ENCODE data around the gene MAOA.
"Not testable (repeated sequence)": the region's sequence is repeated elsewhere in the genome, so short reads cannot be mapped to it uniquely, and the experiment has no call there.

MAOA gene

DNA sequence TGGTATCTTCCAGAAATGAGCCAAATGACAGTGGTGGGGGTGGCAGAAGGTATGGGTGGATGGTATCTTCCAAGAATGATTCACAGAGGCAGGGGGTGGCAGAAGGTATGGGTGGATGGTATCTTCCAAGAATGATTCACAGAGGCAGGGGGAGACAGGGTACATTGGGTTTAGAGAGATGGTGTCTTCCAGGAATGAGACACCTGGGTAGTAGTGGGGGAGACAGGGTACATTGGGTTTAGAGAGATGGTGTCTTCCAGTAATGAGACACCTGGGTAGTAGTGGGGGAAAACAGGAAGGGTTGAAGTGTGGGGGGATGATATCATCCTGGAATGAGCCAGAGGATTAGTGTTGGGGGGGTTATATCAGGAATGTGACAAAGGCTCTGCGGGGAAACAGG, 62.0 kb downstream of the MAOA start:
- DNase-seq (ENCODE audit: low read depth), result no peak

DNA sequence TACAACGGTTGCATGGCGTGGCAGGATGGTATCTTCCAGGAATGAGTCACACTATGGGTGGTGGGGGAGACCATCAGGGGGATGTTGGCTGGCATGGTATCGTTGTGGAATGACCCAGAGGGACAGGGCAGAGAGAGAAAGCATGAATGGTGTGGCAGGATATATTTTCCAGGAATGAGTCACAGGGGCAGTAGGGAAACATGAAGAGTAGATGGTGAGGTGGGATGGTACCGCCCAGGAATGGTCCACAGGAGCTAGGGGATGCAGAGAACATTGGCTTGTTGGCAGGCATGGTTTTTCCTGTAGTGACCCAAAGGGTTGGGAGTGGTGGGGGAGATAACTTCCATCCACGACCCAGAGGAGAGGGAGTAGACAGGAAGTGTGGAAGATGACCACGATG, 62.4 kb downstream of the MAOA start:
- no peak for DNase-seq (ENCODE audit: low read depth)

- no peak for DNase-seq (ENCODE audit: low read depth)
Observed at GRCh38 chrX:43718956-43719355, 62.9 kb downstream of the MAOA start.

- DNase-seq (ENCODE audit: low read depth), result no peak
Observed at GRCh38 chrX:43720082-43720481, 64.0 kb downstream of the MAOA start.

DNA sequence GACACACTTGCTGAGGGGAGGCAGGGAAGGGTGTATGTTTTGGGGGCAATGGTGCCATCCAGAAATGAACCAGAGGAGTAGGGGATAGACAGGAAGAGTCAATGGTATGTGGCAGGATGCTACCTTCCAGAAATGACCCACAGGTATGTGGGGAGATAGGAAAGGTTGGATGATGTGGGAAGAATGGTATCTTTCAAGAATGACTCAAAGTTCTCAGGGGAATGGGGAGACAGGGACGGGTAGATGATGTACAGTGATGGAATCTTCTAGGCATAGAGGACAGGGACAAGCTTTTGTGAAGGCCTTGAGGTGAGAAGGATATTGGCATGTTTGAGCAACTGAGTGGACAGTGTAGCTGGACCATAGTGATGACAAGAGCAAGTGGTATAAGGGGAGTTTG, 64.9 kb downstream of the MAOA start:
- no peak for DNase-seq (ENCODE audit: low read depth)

DNA sequence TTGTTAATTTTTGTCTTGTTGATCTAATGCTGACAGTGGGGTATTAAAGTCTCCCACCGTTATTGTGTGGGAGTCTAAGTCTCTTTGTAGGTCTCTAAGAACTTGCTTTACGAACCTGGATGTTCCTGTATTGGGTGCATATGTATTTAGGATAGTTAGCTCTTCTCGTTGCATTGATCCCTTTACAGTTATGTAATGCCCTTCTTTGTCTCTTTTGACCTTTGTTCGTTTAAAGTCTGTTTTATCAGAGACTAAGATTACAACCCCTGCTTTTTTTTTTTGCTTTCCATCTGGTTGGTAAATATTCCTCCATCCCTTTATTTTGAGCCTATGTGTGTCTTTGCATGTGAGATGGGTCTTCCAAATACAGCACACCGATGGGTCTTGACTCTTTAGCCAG, 69.1 kb downstream of the MAOA start:
- not testable (repeated sequence) for DNase-seq (ENCODE audit: low read depth)

DNA sequence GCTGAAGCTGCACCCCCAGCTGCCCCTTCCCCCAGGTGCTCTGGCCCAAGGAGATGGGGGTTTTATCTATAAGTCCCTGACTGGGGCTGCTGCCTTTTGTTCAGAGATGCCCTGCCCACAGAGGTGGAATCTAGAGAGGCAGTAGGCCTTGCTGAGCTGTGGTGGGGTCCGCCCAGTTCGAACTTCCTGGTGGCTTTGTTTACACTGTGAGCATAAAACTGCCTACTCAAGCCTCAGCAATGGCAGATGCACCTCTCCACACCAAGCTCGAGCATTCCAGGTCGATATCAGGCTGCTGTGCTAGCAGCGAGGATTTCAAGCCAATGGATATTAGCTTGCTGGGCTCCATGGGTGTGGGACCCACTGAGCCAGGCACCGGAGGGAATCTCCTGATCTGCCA, 71.2 kb downstream of the MAOA start:
- DNase-seq (ENCODE audit: low read depth), result not testable (repeated sequence)

GRCh38 chrX:43728002-43728401, 71.9 kb downstream of the MAOA start:
- DNase-seq (ENCODE audit: low read depth), result no peak

GRCh38 chrX:43728966-43729365, 72.9 kb downstream of the MAOA start:
- no peak for DNase-seq (ENCODE audit: low read depth)

GRCh38 chrX:43731086-43731485, 75.0 kb downstream of the MAOA start:
- no peak for DNase-seq (ENCODE audit: low read depth)

GRCh38 chrX:43733699-43734098, 77.6 kb downstream of the MAOA start:
- DNase-seq (ENCODE audit: low read depth), result no peak

DNA sequence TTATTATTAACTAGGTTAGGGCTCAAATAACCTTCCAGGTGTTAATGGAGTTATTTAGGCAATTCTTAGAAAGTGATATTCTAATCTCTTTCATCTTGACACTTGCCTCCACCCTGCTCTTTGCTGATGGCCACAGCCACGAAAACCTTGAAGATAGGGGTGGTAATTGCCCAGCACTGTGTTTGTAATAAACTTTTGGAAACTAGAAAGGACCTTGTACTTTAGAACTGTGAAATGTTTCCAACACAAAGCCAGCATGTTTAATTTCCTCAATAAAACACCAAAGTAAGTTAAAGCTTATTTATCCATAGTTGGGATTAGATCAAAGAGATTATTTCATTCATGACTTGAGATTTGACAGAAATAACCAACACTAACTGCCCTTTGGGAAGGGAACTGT, 78.3 kb downstream of the MAOA start:
- no peak for DNase-seq (ENCODE audit: low read depth)

- DNase-seq (ENCODE audit: low read depth), result no peak
Observed at GRCh38 chrX:43735534-43735933, 79.4 kb downstream of the MAOA start.

DNA sequence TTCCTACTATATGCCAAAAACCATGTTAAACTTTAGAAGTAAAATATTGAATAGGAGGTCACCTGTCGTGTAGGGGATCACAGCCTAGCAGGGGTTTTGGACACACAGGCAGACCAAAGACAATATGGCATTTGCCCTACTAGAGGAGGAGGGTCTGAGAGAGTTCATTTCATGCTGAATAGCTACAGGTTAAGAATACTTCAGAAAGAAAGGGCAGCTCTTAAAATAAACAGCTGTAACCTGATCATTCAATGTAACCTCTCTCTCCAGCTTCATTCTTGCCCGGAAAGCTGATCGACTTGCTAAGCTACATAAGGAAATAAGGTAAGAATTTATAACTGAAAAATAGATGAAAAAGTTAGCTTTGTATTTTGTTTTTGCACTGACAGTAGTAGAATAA, 79.9 kb downstream of the MAOA start:
- DNase-seq (ENCODE audit: low read depth), result no peak

- peak; percentile 26 for DNase-seq (ENCODE audit: low read depth)
Observed at GRCh38 chrX:43741843-43742573, 85.9 kb downstream of the MAOA start.

DNA sequence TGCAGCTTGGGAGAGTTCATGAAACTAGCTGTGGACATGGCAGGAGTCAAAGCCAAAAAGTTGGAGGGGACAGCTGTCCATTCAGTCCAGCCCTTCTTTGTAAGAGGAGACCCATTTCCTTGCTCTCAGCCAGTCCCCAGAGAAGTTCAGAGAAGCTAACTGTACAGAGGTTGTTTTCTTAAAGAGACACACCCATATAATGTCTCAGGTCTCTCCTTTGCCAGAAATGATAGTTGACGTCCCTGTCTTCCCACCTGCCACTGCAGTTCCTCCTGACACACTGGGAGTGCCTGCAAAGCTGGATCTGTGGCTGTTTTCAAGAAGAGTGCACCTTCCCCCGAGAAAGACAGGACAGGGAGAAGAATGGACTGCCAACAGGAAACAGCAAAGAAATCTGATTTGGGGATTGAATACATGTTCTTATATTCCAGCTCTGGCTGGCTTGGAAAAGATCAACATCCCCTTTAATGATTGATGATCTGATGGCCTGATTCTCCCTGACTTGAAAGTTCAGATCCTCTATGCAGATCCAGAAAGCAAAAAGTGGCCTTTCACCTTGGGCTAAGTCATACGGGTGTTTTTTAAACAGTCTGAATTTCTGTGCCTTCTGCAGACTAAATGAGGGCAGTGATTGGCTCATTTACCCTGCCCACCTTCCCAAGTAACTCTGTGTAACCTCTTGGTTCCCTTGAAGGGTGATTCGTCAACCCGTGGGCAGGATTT, 87.2 kb downstream of the MAOA start:
- no peak for DNase-seq (ENCODE audit: low read depth)

GRCh38 chrX:43744284-43744683, 88.2 kb downstream of the MAOA start:
- no peak for DNase-seq (ENCODE audit: low read depth)

DNA sequence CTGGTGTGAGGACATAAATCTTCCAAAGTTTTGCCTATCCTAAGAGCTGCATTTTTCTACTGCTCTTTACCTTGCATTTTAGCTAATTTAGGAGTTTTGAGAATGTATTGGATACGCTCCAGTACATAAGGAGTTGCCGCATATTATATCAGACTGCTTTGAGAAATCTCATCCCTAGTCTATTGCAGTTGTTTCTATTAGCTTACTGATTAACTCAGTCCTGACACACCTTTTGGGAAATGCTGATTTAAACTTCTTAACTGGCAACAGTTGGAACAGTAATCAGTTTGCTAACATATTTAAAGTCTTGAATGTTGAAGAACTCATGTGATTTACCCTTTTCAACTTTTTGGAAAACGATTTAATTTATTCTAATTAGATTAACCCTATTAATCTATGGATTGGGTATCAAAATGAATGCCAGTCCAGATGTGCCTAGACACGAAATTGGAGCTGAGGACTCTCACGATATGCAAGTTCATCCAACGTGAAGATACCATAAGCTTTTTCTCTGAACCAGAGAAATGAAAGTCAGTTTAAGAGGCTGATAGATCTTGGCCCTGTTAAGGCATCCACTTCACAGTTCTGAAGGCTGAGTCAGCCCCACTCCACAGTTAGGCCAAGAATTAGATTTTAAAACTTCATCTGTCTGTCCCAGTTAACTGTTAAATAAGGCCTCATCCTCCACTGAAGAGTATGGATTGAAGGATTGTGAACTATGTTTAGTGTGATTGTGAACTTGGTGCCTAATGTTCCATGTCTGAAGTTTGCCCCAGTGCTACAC, 90.0 kb downstream of the MAOA start:
- DNase-seq (ENCODE audit: low read depth), result no peak

- DNase-seq (ENCODE audit: low read depth), result no peak
Observed at GRCh38 chrX:43747476-43747875, 91.4 kb downstream of the MAOA start.

GRCh38 chrX:43750248-43750676, 94.2 kb downstream of the MAOA start:
- peak; percentile 23 for DNase-seq (ENCODE audit: low read depth)

DNA sequence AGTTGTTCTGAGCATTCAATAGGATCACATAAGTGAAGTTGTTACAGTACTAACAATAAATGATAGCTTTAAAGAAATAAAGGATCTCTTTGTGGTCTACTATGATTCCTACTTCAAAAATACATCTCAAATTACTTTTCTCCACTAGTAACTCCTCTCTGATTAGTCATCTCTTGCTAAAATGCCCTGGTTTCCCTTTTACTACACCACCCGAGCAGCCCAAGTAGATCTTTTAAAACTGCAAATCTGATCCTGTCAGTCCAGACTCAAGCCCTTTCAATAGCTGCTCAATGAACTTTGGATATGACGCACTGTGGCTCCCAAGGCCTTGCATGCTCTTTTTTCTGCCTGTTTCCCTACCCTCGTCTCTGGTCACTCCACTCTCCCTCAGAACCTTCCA, 97.5 kb downstream of the MAOA start:
- DNase-seq (ENCODE audit: low read depth), result no peak

- no peak for DNase-seq (ENCODE audit: low read depth)
Observed at GRCh38 chrX:43756076-43756475, 100.0 kb downstream of the MAOA start.

GRCh38 chrX:43758044-43758443, 101.9 kb downstream of the MAOA start:
- no peak for DNase-seq (ENCODE audit: low read depth)
